Measurements from ENCODE around the gene PAPPA2.
"Not testable (repeated sequence)": the region's sequence is repeated elsewhere in the genome, so short reads cannot be mapped to it uniquely, and the experiment has no call there.

PAPPA2 gene, protein sequence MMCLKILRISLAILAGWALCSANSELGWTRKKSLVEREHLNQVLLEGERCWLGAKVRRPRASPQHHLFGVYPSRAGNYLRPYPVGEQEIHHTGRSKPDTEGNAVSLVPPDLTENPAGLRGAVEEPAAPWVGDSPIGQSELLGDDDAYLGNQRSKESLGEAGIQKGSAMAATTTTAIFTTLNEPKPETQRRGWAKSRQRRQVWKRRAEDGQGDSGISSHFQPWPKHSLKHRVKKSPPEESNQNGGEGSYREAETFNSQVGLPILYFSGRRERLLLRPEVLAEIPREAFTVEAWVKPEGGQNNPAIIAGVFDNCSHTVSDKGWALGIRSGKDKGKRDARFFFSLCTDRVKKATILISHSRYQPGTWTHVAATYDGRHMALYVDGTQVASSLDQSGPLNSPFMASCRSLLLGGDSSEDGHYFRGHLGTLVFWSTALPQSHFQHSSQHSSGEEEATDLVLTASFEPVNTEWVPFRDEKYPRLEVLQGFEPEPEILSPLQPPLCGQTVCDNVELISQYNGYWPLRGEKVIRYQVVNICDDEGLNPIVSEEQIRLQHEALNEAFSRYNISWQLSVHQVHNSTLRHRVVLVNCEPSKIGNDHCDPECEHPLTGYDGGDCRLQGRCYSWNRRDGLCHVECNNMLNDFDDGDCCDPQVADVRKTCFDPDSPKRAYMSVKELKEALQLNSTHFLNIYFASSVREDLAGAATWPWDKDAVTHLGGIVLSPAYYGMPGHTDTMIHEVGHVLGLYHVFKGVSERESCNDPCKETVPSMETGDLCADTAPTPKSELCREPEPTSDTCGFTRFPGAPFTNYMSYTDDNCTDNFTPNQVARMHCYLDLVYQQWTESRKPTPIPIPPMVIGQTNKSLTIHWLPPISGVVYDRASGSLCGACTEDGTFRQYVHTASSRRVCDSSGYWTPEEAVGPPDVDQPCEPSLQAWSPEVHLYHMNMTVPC (N-terminal part only)

DNA sequence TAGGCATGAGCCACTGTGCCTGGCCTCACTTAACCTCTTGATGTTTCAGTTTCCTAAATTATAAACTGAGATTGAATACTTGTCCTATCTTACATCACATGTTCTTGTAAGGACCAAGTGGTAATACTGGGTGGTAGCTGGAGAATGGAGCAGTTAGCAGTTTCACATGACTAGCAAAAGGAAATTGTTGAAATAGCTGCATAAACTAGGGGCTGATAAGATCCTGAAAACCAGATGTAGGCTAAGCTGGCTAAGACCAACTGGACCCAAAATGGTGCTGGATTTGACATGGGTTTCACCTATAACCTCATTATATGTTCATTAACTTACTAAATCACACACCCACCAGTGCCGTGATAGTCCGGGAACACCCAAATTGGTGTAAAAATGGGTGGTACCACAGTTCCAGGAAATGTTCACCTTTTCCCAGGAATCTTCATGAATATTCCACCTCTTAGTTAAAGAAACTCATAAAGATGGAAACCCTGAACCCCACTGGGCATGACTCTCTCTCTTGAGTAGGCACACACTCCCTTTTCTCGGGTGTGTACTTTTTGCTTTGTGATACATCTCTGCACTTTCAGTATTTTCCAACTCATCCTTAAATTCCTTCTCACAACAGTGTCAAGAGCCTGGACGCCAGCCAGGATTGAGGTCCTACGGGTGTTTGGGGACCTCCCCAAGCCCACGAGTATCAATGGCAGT is at the start of gene PAPPA2:
PAPPA2 (plus strand) TSS at position 502 of the 705 bp plus-strand sequence. CDS start 93,148 bp downstream, outside the sequence.
- DNase-seq, result no peak
- intact Hi-C loops (cut with DNase I), result no loop called here

DNA sequence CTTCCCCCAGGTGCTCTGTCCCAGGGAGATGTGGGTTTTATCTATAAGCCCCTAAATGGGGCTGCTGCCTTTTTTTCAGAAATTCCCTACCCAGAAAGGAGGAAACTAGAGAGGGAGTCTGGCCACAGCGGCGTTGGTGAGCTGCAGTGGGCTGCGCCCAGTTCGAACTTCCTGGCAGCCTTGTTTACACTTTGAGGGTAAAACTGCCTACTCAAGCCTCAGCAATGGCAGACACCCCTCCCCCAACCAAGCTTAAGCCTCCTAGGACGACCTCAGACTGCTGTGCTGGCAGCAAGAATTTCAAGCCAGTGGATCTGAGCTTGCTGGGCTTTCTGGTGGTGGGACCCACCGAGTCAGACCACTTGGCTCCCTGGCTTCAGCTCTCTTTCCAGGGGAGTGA is 46.2 kb upstream of the PAPPA2 start:
- DNase-seq, result no peak
- intact Hi-C loops (cut with DNase I), result no loop called here

DNA sequence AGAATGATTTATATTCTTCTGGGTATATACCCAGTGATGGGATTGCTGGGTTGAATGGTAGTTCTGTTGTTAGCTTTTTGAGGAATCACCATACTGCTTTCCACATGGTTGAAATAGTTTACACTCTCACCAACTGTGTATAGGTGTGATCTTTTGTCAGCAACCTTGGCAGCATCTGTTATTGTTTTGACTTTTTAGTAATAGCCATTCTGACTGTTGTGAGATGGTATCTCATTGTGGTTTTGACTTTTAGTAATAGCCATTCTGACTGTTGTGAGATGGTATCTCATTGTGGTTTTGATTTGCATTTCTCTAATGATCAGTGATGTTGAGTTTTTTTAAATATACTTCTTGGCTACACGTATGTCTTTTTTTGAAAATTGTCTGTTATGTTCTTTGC is 43.4 kb upstream of the PAPPA2 start:
- intact Hi-C loops (cut with DNase I); DNase-seq: not testable (repeated sequence)

DNA sequence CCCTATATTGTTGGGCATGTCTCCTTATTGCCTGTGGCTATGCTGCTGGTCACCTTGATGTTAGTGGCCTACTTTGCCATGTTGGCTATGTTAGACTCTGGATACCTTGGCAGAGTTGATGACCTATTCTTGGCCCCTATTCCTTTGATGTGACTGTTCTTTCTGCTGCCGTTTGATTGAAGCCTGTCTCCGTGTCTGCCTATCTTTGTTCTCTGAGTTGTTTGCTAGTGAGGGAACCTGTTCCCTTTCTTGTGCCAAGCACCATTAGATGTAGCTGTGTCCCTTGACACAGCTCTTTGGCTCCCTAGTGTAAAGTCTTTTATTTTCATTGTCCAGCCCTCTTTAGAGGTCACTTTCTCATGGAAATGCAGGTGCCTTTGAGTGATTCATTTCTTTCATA is 28.7 kb upstream of the PAPPA2 start:
- no peak for DNase-seq
- intact Hi-C loops (cut with DNase I), result no loop called here

DNA sequence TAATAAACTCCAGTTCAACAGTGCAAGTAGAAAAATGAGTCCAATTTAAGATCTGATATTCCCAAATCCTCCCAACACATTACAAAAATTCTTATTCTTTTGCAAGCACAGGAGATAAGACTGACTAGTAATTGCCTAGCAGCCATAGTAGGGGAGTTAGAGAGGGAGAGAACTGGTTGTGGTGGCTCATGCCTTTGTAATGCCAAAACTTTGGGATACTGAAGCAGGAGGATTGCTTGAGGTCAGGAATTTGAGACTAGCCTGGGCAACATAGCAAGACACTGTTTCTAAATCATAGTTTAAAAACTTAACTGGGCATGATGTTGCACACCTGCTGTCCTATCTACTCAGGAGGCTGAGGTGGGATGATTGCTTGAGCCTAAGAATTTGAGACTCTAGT is 26.7 kb upstream of the PAPPA2 start:
- intact Hi-C loops (cut with DNase I), result no loop called here
- no peak for DNase-seq

DNA sequence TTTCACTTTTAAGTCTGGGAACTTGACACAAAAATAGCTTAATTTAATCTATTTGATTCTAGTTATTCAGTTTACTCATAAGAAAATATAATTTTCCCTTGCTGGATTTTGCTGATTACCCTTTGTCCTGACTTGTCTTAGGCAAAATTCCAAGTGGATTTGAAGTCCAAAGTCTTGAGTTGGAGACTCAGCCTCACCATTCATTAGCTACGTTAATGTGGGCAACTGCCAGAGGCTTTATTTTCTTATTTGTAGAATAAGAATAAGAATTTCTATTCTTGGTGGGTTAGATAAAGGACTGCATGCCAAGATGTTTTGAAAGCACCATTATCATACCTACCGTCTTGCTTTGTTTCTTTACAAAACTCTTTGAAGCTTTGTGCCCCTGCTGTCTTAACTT is 22.8 kb upstream of the PAPPA2 start:
- no peak for DNase-seq
- intact Hi-C loops (cut with DNase I), result no loop called here

DNA sequence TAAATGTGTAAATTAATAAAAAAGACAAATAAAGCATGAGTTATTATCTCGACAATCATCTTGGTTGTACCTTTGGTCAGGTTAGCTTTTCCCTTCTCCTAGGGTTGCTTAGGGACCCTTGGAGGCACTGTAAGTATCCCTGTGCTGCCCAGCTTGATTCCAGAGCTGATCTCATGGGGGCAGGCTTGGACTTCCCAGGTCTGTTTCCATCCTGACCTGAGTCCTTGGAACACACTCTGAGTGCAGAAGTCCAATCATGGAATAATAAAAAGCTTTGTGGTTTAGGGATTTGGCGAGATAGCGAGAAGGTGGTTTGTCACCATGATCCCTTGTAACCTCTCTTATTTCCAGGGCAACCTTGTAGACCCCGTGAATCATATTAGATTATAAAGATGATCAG is 18.7 kb upstream of the PAPPA2 start:
- DNase-seq, result no peak
- intact Hi-C loops (cut with DNase I), result no loop called here

DNA sequence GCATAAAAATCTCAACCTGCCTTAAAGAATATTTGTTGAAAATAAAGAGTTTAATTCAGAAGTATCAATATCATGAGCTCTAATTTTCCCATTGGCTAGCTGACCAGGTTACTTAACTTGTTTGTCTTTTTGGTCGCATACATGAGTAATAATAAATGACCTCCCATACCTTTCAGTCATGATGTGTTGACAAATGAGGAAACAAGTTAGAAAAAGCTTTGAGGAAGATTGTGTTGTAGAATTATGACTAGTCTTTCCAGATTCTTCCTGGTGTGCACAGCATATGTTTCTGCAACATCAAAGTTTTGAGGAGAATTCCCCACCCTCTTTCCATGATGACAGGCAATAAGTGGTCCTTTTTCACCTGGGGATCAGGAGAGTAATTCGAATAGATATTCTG is 17.6 kb upstream of the PAPPA2 start:
- no peak for DNase-seq
- intact Hi-C loops (cut with DNase I), result no loop called here

DNA sequence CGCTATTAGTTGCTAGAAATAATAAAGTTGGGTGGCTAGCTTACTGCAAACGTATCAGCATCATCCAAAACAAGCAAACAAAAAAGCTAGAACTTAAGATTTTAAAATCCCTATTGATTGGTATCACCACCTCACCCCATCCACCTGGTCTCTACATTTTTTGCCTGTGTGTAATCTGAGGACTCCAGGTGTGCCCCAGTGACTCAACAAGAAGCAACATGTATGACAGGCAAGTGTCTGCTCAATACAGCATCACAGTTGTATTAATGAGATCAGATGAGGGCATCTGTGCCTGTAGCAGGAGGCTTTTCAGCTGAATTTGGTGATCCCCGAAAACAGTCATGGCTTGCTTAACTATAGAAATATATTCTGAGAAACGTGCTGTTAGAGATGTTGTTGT is 14.6 kb upstream of the PAPPA2 start:
- intact Hi-C loops (cut with DNase I), result no loop called here
- no peak for DNase-seq

DNA sequence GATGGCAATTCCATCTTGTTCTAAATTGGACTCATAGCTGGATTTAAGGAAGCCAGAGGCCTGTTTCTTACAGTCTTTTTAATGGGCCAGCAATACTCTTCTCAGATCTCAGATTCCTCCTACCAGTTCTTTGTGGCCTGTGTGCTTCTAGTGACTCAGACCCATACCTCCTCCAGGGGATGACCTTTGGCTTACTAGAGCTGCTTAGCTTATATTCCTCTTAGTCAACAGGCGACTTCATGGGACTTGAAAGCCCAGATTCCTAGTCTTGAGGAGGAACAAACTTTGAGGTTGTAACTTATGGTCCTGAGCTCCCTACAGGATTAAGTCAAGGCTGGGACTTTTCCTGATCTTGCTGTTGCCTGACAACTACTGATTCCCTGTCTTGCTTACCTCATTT is 12.4 kb upstream of the PAPPA2 start:
- intact Hi-C loops (cut with DNase I), result no loop called here
- no peak for DNase-seq

DNA sequence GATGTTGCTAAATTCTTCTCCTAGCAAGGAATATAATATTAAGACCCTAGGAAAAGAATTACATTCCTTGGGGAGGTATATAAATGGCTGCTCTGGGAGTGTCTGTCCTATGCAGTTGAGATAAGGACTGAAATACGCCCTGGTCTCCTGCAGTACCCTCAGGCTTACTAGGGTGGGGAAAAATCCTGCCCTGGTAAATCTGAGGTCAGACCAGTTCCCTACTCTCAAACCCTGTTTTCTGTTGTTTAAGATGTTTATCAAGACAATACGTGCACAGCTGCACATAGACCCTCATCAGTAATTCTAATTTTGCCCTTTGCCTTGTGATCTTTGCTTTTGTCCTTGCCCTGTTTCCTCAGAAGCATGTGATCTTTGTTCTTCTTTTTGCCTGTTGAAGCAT is 11.2 kb upstream of the PAPPA2 start:
- DNase-seq; intact Hi-C loops (cut with DNase I): not testable (repeated sequence)

DNA sequence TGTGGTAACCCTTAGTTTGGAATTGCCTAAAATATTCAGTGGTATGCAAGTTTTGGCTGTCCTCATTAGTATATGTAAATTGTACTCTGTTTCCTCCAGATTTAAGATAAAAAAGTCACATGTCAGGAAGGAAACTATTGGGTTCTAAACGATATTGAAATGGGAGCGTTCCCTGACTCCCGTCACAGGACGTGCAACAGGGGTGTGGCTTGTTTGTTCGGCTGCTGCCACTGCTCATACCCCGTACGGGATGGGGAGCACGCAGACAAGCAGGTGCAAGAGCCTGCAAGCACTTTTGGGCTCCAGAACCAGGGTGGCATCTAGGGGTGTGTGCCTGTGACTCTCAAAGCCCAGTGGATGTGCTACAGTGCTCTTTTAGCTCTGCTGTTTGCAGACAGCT is 6.2 kb upstream of the PAPPA2 start:
- intact Hi-C loops (cut with DNase I), result no loop called here
- DNase-seq, result no peak

DNA sequence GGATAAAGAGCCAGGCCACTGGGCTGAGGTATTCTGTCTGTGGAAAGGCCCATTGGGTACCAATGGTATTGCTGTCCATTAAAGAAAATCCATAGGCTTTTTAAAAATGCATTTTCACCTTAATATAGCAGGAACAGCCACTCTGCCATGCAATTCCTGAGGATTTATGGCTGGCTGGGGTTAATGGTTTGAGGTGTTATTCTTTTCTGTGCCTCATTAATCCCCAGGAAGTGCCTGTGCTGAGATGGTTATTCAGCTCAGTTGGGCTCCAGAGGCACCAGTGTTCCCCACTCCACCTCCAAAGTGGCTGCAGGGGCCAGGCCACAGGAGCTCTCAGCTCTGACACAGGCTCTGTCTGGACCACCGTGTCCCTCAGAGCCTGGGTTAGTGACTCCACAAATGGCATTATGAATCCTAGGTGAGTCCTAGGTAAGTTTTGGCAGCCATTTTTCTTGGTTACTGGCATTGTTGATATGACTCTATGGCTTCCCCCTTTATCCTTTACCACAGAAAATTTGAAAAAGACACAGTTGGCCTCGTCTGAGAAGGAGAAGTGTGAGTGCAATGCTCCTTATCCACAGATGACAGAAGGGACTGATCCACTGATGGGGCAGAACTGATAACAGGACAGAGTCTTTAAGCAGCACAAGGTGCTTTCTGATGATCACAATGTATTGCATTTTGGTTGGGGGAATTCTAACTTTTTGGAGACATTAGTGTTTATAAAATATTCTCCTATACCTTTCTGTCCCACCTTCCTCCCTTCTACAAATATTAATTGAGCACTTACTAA is 2.2 kb upstream of the PAPPA2 start:
- DNase-seq, result no peak

DNA sequence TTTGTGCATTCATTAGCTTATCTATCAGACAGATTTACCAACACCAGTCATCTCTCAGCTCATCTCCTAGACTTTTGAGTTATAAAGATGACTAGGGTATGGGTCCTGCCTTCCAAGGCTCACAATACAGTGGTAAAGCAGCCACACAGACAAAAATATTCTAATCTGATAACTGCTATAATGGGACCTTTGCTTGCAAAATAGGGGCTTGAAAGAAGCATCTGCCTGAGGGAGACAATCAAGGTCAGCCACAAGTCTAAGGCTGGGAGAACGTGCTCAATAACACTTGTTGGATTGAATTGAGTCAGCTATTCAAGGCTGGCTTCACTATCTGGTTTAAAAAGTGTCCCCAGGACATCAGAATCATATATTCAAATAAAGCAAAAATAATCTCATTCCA is 1.4 kb upstream of the PAPPA2 start:
- intact Hi-C loops (cut with DNase I), result no loop called here
- no peak for DNase-seq

More for the DNA sequence above, 2.2 kb upstream of the PAPPA2 start:
- intact Hi-C loops (cut with DNase I), result no loop called here

DNA sequence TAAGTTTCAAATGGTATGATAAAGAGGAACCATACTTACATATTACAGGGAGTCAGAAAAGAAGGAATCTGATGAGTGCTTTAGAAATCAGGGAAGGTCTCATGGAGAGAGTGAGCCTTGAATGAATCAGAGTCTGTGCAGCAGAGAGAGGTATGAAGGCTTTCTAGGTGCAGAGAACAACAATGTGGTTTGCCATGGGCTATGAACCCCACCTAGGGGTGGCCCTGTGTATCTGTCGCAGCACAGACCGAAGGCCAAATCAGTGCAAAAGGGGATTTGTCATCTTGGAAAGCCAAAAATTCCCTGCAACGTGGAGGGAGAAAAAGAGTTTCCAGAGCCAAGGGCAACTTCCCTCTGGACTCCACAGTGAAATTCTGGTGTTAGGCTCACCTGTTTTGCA is 3.5 kb downstream of the PAPPA2 start:
- intact Hi-C loops (cut with DNase I), result no loop called here

DNA sequence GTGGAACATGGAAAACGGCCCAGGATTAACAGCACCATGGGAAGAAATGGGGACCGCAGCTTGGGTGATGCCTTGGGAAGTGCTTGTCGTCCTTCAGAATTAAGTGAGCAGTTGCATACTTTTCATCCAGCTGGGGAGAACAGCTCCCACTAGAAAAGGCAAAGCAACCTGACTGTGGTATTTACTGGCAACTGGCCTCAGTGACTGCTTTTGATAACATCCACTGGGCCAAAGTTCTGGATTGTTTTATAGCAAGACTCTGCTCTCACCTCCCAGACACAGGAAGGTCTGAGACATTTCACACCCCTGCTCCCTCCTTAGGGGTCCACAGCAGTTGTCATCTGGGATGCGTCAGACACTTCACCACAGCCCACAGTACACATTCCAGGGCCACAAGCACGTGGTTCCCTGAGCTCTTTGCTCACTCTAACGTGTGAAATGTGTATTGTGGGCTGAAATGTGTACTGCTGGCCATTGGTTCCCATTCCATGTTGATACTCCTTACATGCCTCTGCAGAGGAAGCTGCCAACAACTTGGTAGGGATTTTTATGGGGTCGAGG is 6.6 kb downstream of the PAPPA2 start:
- intact Hi-C loops (cut with DNase I), result no loop called here
- DNase-seq, result no peak

More for the DNA sequence above, 3.5 kb downstream of the PAPPA2 start:
- DNase-seq, result no peak

DNA sequence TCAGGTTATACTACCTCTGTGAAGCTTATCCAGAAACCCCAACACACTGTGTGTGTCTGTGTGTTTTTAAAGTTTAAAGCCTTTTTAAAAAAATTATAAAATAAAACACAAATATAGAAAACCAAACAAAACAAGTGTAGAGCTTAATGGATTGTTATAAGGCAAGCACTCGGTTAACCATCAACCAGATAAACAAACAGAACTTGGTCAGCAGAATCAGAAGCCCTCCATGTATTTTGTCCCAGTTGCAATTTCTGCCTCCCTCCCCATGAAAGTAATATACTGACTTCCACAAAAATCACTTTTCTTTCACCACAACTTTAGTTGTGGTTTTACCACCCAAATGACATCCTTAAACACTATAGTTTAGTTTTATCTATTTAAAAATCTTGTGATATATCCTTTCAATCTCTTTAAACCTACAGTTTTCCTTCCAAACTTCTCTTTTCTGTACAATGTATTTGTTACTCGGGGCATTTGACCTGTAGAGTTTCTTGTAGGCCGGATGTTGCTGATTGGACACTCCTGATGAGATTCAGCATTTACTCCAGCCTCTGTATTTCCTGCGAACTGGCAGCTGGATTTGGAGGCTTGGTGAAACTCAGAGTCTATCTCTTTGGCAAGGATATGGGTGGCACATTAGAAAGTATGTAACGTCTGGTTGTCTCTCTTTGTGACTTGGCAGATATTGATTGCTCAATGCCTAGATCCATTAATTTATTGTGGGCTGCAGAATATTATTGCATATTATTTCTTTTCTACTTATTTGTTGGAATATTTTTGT is 8.6 kb downstream of the PAPPA2 start:
- DNase-seq, result no peak
- intact Hi-C loops (cut with DNase I), result no loop called here

DNA sequence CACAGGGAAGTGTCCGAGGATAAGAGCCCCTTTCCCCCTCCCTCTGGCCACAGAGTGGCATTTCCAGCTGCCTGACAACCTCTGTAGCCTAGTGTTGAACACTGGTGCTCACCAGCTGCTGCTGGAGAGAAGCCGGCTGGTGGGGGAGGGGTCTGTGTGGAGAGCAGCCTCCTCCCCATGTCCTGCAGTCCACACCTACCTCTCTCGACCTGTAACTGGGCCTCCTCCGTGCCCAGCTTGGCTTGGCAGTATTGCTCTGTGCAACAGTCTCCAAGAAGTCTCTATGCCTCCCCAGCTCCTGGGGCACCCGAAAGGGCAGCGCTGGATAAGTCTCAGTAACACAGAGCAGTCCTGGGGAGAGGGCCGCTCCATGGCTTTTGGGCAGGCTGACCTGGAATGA is 17.0 kb downstream of the PAPPA2 start:
- no peak for DNase-seq
- intact Hi-C loops (cut with DNase I), result no loop called here

Data from head of caudate nucleus (tissue), 42 donors.